Measurements from ENCODE around the gene HYCC1. TPM values are rescaled to one million over a fixed set of nuclear protein-coding genes. Genes with fewer than 3 reads are reported as not detected.

HYCC1 gene
- polyA plus RNA-seq, 2 donors, result 7.8 to 11.7 TPM

DNA sequence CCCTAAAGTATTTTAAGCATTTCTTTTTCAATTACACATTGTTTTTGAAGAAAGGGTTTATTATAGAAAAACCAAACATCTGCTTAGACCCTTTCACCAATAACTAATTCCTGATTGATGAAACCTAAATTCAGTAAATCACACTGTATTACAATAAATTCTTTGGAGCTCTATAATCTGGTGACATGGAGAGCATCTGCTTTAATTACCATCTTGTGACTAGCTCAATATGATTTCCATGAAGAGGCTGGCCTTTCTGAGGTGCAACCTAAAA lies 9.7 kb downstream of the HYCC1 start:
- no peaks in the 10 kb centered on the region for H3K27me3 ChIP-seq (ENCODE audit: control insufficient read depth in 1 of 2, insufficient read depth in 2 of 2, low read length in 2 of 2)
- no peak overlapping the region for H3K4me3 ChIP-seq (ENCODE audit: low read depth in 1 of 2, low read length in 2 of 2)
- no peak overlapping the region for H3K27ac ChIP-seq (ENCODE audit: low read depth in 2 of 2, low read length in 1 of 2)
- H3K9me3 ChIP-seq (ENCODE audit: control insufficient read depth in 2 of 2, insufficient read depth in 1 of 2, low read depth in 1 of 2, low read length in 1 of 2), result no peaks in the 10 kb centered on the region
- no peaks in the 10 kb centered on the region for H3K36me3 ChIP-seq (ENCODE audit: control insufficient read depth in 2 of 2, insufficient read depth in 2 of 2, low read length in 1 of 2)
- H3K4me1 ChIP-seq (ENCODE audit: control insufficient read depth in 2 of 2, insufficient read depth in 2 of 2, low read length in 1 of 2), result no peaks in the 10 kb centered on the region

DNA sequence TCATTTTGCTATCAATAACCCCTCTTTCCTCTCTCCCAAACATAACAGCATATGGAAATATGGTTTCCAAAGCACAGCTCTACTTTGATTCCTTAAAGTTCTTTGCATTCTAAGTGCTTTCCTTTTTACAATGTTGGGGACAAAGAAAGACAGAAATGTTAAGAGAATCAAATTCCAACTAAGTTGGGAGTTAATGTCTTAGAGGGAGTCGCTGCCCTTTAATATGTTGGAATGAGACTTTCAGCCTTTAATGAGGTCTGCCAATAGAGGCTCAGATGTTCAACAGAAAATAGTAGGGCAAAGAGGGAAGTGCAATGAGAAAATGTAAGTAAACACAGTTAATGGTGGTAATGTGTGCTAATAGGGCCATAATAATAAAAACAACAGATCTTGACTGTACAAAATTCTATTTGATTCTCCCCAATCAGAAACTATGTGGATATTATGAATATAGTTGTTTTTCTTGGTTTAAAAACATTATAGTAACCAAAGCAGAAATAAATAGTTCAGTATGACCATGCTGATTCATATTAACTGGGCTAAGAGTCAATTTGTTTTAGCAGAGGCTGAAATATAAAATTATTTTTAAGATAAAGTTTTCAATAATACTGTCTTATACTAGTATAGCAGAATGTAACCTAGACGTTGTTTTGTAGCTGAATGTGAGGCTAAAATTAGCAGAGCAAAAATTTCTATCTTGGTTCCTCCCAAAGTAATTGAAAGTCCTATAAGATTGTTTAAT lies 10.3 kb downstream of the HYCC1 start:
- Histone ChIP-seq H3K4me1 (ENCODE audit: control insufficient read depth in 2 of 2, insufficient read depth in 2 of 2, low read length in 1 of 2) (no peaks in the 10 kb centered on the region), H3K9me3 (ENCODE audit: control insufficient read depth in 2 of 2, insufficient read depth in 1 of 2, low read depth in 1 of 2, low read length in 1 of 2) (no peaks in the 10 kb centered on the region), H3K36me3 (ENCODE audit: control insufficient read depth in 2 of 2, insufficient read depth in 2 of 2, low read length in 1 of 2) (no peaks in the 10 kb centered on the region), H3K27ac (ENCODE audit: low read depth in 2 of 2, low read length in 1 of 2) (no peak overlapping the region), H3K4me3 (ENCODE audit: low read depth in 1 of 2, low read length in 2 of 2) (no peak overlapping the region), H3K27me3 (ENCODE audit: control insufficient read depth in 1 of 2, insufficient read depth in 2 of 2, low read length in 2 of 2) (no peaks in the 10 kb centered on the region)
- 62 to 64% methylated on average over 2 of the region's 2 CpGs for WGBS, 2 donors

DNA sequence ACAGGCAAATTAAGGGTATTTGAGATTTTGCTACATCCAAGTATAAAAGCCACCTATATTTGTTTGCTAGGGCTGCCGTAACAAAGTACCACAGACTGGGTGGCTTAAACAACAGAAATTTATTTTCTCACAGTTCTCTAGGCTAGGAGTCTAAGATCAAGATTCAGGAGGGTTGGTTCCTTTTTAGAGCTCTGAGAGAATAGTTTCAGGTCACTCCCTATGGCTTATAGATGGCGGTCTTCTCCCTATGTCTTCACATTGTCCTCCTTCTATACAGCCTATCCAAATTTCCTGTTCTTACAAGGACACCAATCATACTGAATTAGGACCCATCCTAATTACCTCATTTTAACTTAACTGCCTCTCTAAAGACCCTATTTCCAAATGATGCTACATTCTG lies 11.2 kb downstream of the HYCC1 start:
- no peaks in the 10 kb centered on the region for H3K27me3 ChIP-seq (ENCODE audit: control insufficient read depth in 1 of 2, insufficient read depth in 2 of 2, low read length in 2 of 2)
- WGBS, 2 donors, result 97% methylated on average over 2 of the region's 2 CpGs

DNA sequence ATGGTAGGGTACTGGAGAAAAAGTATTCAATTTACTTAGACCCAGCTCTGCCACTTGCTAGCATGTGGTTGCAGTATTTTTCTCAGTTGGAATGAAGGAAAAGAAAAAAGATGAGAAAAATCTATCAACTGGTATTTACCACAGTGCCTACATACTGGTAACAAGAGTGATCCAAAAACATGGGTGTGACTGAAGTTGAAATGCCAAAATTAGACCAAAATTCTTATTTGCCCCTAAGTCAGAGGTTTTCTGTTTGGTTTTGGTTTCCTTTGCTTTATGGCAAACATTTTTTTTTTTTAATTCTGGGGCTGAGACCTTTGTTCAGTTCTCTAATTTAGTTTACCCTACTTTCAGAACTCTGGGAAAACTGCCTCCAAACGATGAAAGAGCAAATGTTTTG lies 12.3 kb downstream of the HYCC1 start:
- WGBS, 2 donors, result 69 to 73% methylated on average over 1 of the region's 1 CpG
- H3K4me3 ChIP-seq (ENCODE audit: low read depth in 1 of 2, low read length in 2 of 2), result no peak overlapping the region
- no peaks in the 10 kb centered on the region for H3K9me3 ChIP-seq (ENCODE audit: control insufficient read depth in 2 of 2, insufficient read depth in 1 of 2, low read depth in 1 of 2, low read length in 1 of 2)
- H3K4me1 ChIP-seq (ENCODE audit: control insufficient read depth in 2 of 2, insufficient read depth in 2 of 2, low read length in 1 of 2), result no peaks in the 10 kb centered on the region
- H3K27ac ChIP-seq (ENCODE audit: low read depth in 2 of 2, low read length in 1 of 2), result no peak overlapping the region
- no peaks in the 10 kb centered on the region for H3K36me3 ChIP-seq (ENCODE audit: control insufficient read depth in 2 of 2, insufficient read depth in 2 of 2, low read length in 1 of 2)
- H3K27me3 ChIP-seq (ENCODE audit: control insufficient read depth in 1 of 2, insufficient read depth in 2 of 2, low read length in 2 of 2), result no peaks in the 10 kb centered on the region

More for the DNA sequence above, 11.2 kb downstream of the HYCC1 start:
- Histone ChIP-seq H3K36me3 (ENCODE audit: control insufficient read depth in 2 of 2, insufficient read depth in 2 of 2, low read length in 1 of 2) (no peaks in the 10 kb centered on the region), H3K27ac (ENCODE audit: low read depth in 2 of 2, low read length in 1 of 2) (no peak overlapping the region), H3K4me3 (ENCODE audit: low read depth in 1 of 2, low read length in 2 of 2) (no peak overlapping the region), H3K4me1 (ENCODE audit: control insufficient read depth in 2 of 2, insufficient read depth in 2 of 2, low read length in 1 of 2) (no peaks in the 10 kb centered on the region), H3K9me3 (ENCODE audit: control insufficient read depth in 2 of 2, insufficient read depth in 1 of 2, low read depth in 1 of 2, low read length in 1 of 2) (no peaks in the 10 kb centered on the region)

DNA sequence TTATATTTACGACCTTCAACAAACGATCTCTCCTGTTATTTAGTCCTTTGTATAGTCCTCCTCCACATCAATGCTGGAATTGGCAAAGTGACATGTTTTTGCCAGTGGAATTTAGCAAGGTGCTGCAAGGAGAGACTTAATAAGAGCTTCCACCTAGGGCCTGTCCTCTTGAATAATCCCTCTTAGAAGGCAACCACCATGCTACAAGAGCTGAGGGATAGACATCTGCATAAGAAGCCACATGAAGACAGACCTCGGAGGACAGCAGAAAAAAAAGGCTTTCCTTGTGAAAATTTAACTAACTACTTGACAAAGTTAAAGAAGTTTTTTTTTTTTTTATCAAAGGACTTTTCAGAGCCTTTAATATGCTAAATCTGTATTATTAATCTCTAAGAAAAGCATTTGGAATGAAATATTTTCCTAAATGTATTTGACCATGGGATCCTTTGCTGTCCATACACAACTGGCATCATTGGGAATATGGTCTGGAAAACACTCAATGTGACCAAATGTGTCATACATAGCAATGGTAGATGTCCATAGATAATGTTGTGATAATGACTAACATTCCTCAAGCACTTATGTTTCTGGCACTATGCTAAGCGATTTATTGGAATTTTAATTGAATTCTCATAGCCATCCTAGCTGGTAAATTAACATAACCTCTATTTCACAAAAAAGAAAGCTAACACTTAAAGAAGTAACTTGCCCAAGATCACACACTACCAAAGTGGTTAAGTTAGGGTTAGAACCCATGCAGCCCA lies 13.2 kb downstream of the HYCC1 start:
- Histone ChIP-seq H3K27ac (ENCODE audit: low read depth in 2 of 2, low read length in 1 of 2) (no peak overlapping the region), H3K27me3 (ENCODE audit: control insufficient read depth in 1 of 2, insufficient read depth in 2 of 2, low read length in 2 of 2) (no peaks in the 10 kb centered on the region), H3K9me3 (ENCODE audit: control insufficient read depth in 2 of 2, insufficient read depth in 1 of 2, low read depth in 1 of 2, low read length in 1 of 2) (no peaks in the 10 kb centered on the region), H3K4me1 (ENCODE audit: control insufficient read depth in 2 of 2, insufficient read depth in 2 of 2, low read length in 1 of 2) (no peaks in the 10 kb centered on the region), H3K4me3 (ENCODE audit: low read depth in 1 of 2, low read length in 2 of 2) (no peak overlapping the region), H3K36me3 (ENCODE audit: control insufficient read depth in 2 of 2, insufficient read depth in 2 of 2, low read length in 1 of 2) (no peaks in the 10 kb centered on the region)
- 84 to 89% methylated on average over 4 of the region's 4 CpGs for WGBS, 2 donors

DNA sequence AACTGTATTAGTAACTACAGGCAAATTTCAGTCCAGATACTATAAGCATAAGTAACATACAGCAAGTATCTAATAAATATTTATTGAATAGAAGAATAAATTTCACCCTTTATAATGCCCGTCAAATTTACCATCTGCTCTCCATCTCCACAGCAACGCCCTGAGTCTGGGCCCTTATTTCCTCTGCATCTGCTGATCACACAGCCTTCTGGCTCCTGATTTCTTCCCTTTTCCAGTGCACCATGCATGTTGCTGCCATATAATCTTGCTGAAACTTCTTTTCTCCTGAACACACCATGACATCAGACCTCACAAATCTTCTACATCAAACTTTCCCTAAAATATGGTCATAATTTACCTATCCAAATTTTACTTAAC lies 15.4 kb downstream of the HYCC1 start:
- 73 to 80% methylated on average over 2 of the region's 2 CpGs for WGBS, 2 donors
- H3K36me3 ChIP-seq (ENCODE audit: control insufficient read depth in 2 of 2, insufficient read depth in 2 of 2, low read length in 1 of 2), result no peaks in the 10 kb centered on the region
- H3K27me3 ChIP-seq (ENCODE audit: control insufficient read depth in 1 of 2, insufficient read depth in 2 of 2, low read length in 2 of 2), result no peaks in the 10 kb centered on the region

DNA sequence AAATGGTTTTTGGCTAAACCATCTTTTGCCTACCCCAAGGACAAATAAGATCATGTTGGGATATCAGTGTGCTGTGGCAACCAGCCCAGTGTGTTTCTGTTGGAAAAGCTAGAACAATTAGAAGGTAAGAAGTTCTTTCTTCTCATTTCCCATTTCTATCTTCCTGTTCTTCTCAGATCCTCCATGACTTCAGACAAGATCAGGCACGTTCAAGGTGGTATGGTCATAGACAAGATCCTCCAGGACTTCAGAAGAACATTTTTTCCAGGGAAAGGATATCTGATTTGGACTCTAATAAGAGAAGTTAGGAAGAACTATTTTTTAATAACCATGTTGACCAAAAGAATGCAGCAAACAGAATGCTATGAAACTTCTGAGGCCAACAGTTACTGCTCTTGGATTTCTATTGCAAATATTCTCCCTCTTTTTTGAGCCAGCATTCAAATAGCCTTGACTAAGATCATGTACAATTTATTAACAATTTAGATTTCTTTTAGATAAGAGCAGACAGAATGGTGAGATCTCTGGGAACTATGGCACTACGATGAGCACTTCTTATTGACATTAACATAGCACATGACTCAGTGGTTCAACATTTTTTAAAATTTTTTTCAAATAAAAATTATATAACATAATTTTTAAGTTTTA lies 15.9 kb downstream of the HYCC1 start:
- Histone ChIP-seq H3K4me1 (ENCODE audit: control insufficient read depth in 2 of 2, insufficient read depth in 2 of 2, low read length in 1 of 2) (no peaks in the 10 kb centered on the region), H3K27me3 (ENCODE audit: control insufficient read depth in 1 of 2, insufficient read depth in 2 of 2, low read length in 2 of 2) (no peaks in the 10 kb centered on the region), H3K9me3 (ENCODE audit: control insufficient read depth in 2 of 2, insufficient read depth in 1 of 2, low read depth in 1 of 2, low read length in 1 of 2) (no peaks in the 10 kb centered on the region), H3K4me3 (ENCODE audit: low read depth in 1 of 2, low read length in 2 of 2) (no peak overlapping the region), H3K27ac (ENCODE audit: low read depth in 2 of 2, low read length in 1 of 2) (no peak overlapping the region), H3K36me3 (ENCODE audit: control insufficient read depth in 2 of 2, insufficient read depth in 2 of 2, low read length in 1 of 2) (no peaks in the 10 kb centered on the region)
- WGBS, 2 donors, result 82 to 86% methylated on average over 2 of the region's 2 CpGs

More for the DNA sequence above, 15.4 kb downstream of the HYCC1 start:
- H3K9me3 ChIP-seq (ENCODE audit: control insufficient read depth in 2 of 2, insufficient read depth in 1 of 2, low read depth in 1 of 2, low read length in 1 of 2), result no peaks in the 10 kb centered on the region
- no peak overlapping the region for H3K4me3 ChIP-seq (ENCODE audit: low read depth in 1 of 2, low read length in 2 of 2)
- H3K4me1 ChIP-seq (ENCODE audit: control insufficient read depth in 2 of 2, insufficient read depth in 2 of 2, low read length in 1 of 2), result no peaks in the 10 kb centered on the region
- no peak overlapping the region for H3K27ac ChIP-seq (ENCODE audit: low read depth in 2 of 2, low read length in 1 of 2)

DNA sequence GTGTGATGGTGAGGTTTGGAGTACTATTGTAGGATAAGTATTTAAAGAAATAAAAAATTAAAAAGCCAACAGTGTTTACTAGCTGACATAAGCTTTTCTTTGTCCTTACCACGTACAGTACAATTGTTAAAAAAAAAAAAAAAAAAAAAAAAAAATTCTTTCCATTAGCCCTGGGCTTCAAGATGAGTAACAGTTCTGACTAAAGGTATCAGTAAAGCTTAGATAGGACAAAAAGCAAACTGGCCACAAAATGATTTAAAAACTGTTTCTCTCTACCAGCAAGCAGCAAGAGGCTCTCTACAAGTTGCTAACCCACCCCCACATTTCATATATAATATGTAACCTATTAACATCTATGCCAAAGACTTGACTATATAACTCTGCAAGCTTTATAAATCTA lies 17.5 kb downstream of the HYCC1 start:
- no peaks in the 10 kb centered on the region for H3K27me3 ChIP-seq (ENCODE audit: control insufficient read depth in 1 of 2, insufficient read depth in 2 of 2, low read length in 2 of 2)
- no peaks in the 10 kb centered on the region for H3K36me3 ChIP-seq (ENCODE audit: control insufficient read depth in 2 of 2, insufficient read depth in 2 of 2, low read length in 1 of 2)
- H3K4me3 ChIP-seq (ENCODE audit: low read depth in 1 of 2, low read length in 2 of 2), result no peak overlapping the region
- H3K9me3 ChIP-seq (ENCODE audit: control insufficient read depth in 2 of 2, insufficient read depth in 1 of 2, low read depth in 1 of 2, low read length in 1 of 2), result no peaks in the 10 kb centered on the region
- no peak overlapping the region for H3K27ac ChIP-seq (ENCODE audit: low read depth in 2 of 2, low read length in 1 of 2)
- WGBS, 2 donors, result 10 to 36% methylated on average over 1 of the region's 1 CpG
- no peaks in the 10 kb centered on the region for H3K4me1 ChIP-seq (ENCODE audit: control insufficient read depth in 2 of 2, insufficient read depth in 2 of 2, low read length in 1 of 2)

DNA sequence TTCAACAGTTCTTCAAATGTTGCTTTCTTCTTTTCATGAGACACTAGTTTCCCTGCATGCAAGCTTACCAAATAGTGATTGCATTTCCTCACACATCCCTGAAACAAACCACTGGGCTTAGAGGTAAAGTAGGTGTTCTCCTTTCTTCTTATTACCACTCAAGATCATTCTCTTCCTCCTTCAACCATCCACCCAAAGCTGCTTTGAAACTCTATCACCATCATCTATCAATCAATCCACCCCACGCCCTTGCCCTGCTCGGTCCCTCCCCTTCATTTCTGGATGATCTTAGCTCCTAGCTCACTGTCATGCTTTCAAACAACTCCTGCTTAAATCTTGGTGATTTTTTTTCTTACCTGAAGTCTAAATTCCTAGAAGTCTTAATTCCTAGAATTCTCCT lies 18.9 kb downstream of the HYCC1 start:
- no peak overlapping the region for H3K27ac ChIP-seq (ENCODE audit: low read depth in 2 of 2, low read length in 1 of 2)
- no peak overlapping the region for H3K4me3 ChIP-seq (ENCODE audit: low read depth in 1 of 2, low read length in 2 of 2)
- no peaks in the 10 kb centered on the region for H3K4me1 ChIP-seq (ENCODE audit: control insufficient read depth in 2 of 2, insufficient read depth in 2 of 2, low read length in 1 of 2)
- no peaks in the 10 kb centered on the region for H3K9me3 ChIP-seq (ENCODE audit: control insufficient read depth in 2 of 2, insufficient read depth in 1 of 2, low read depth in 1 of 2, low read length in 1 of 2)
- H3K27me3 ChIP-seq (ENCODE audit: control insufficient read depth in 1 of 2, insufficient read depth in 2 of 2, low read length in 2 of 2), result no peaks in the 10 kb centered on the region
- H3K36me3 ChIP-seq (ENCODE audit: control insufficient read depth in 2 of 2, insufficient read depth in 2 of 2, low read length in 1 of 2), result no peaks in the 10 kb centered on the region
- WGBS, 2 donors, result 95 to 98% methylated on average over 2 of the region's 2 CpGs

Data from esophagus (tissue), 2 donors.